Endometrial microvascular endothelial cells (primary cell): ENCODE results near the gene ANO9. TPM values are rescaled to one million over a fixed set of nuclear protein-coding genes. Genes with fewer than 3 reads are reported as not detected.

Source experiments
- in situ Hi-C: cut with HindIII; loops from 2 replicates; pipeline ENCODE4 v1.10.0; 2017; ENCODE audit warnings: low sequenced_read_pairs, low pct_unique_long_range_greater_than_20kb; ENCODE audit errors: inconsistent ontology term
- total RNA-seq: library from RNA; depleted of rRNA; stranded (reverse); fragments of >200 nt; gene quantifications from one replicate; pipeline ENCODE4 v1.2.3, GENCODE V29; 2015; ENCODE audit errors: inconsistent ontology term

ANO9 gene
- total RNA-seq, 1 donor from 2014 or later, result 0.09 TPM

- in situ Hi-C loops, result no loop called here
Measured at GRCh38 chr11:367956-368413, 73.8 kb downstream of the ANO9 start.

Other genes starting within 250 kb of the ANO9 start
- gene SCGB1C1, start 248.9 kb downstream of the ANO9 start, total RNA-seq, result not detected
- gene BET1L, start 234.6 kb downstream of the ANO9 start, total RNA-seq, result 26.9 TPM
- 156 TPM for gene RIC8A, start 234.3 kb downstream of the ANO9 start, total RNA-seq
- 14.0 TPM for gene SIRT3, start 205.7 kb downstream of the ANO9 start, total RNA-seq
- 204 TPM for gene PSMD13, start 205.0 kb downstream of the ANO9 start, total RNA-seq
- gene NLRP6, start 163.6 kb downstream of the ANO9 start, total RNA-seq, result not detected
- gene PGGHG, start 152.9 kb downstream of the ANO9 start, total RNA-seq, result 9.7 TPM
- gene IFITM5, start 142.5 kb downstream of the ANO9 start, total RNA-seq, result not detected
- gene IFITM2, start 134.2 kb downstream of the ANO9 start, total RNA-seq, result 233 TPM
- gene IFITM1, start 128.0 kb downstream of the ANO9 start, total RNA-seq, result 26.2 TPM
- gene IFITM3, start 121.2 kb downstream of the ANO9 start, total RNA-seq, result 231 TPM
- 0.09 TPM for gene B4GALNT4, start 72.5 kb downstream of the ANO9 start, total RNA-seq
- gene PKP3, start 47.8 kb downstream of the ANO9 start, total RNA-seq, result not detected
- 71.1 TPM for gene SIGIRR, start 27.0 kb downstream of the ANO9 start, total RNA-seq
- 43.1 TPM for gene PTDSS2, start 8.3 kb upstream of the ANO9 start, total RNA-seq
- gene RNH1, start 65.2 kb upstream of the ANO9 start, total RNA-seq, result 278 TPM
- gene HRAS, start 93.6 kb upstream of the ANO9 start, total RNA-seq, result 82.1 TPM
- not detected for gene LRRC56, start 95.5 kb upstream of the ANO9 start, total RNA-seq
- gene LMNTD2, start 118.7 kb upstream of the ANO9 start, total RNA-seq, result 0.65 TPM
- 34.7 TPM for gene RASSF7, start 119.0 kb upstream of the ANO9 start, total RNA-seq
- 15.8 TPM for gene PHRF1, start 134.5 kb upstream of the ANO9 start, total RNA-seq
- 31.4 TPM for gene IRF7, start 173.9 kb upstream of the ANO9 start, total RNA-seq
- gene CDHR5, start 182.9 kb upstream of the ANO9 start, total RNA-seq, result not detected
- not detected for gene SCT, start 185.2 kb upstream of the ANO9 start, total RNA-seq
- not detected for gene DRD4, start 195.3 kb upstream of the ANO9 start, total RNA-seq